Stimulated activated CD8-positive, alpha-beta memory T cell treated with anti-CD3 and anti-CD28 coated beads, Interleukin-7, amount 100 ng/mL, for 24 hours (primary cell): Measurements from ENCODE around the gene SORL1-AS1.

Experiments used
- DNase-seq: peaks from one replicate; pipeline ENCODE4 v3.0.0-alpha.2; 2020; ENCODE audit warnings: low read depth

Gene SORL1-AS1

DNA sequence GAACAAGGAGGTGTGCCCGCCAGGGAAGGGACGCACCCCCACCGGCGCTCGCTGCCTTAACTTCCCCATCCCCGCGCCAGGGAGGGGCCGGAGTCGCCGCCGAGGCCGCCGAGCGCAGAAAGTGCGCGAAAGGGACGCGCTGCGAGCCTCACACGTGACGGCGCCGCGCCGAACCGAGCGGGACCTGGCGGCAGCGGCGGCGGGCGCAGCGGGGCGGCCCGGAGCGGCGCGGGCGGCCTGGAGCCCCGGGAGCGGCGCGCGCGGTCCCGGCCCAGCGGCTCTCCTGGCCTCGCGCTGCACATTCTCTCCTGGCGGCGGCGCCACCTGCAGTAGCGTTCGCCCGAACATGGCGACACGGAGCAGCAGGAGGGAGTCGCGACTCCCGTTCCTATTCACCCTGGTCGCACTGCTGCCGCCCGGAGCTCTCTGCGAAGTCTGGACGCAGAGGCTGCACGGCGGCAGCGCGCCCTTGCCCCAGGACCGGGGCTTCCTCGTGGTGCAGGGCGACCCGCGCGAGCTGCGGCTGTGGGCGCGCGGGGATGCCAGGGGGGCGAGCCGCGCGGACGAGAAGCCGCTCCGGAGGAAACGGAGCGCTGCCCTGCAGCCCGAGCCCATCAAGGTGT lies 670 bp downstream of the SORL1-AS1 start, which contains the start of gene SORL1:
Gene SORL1 (plus strand): TSS at position 329 of the 623 bp plus-strand sequence. CDS start 18 bp downstream, at position 347.
- DNase-seq = no peak

DNA sequence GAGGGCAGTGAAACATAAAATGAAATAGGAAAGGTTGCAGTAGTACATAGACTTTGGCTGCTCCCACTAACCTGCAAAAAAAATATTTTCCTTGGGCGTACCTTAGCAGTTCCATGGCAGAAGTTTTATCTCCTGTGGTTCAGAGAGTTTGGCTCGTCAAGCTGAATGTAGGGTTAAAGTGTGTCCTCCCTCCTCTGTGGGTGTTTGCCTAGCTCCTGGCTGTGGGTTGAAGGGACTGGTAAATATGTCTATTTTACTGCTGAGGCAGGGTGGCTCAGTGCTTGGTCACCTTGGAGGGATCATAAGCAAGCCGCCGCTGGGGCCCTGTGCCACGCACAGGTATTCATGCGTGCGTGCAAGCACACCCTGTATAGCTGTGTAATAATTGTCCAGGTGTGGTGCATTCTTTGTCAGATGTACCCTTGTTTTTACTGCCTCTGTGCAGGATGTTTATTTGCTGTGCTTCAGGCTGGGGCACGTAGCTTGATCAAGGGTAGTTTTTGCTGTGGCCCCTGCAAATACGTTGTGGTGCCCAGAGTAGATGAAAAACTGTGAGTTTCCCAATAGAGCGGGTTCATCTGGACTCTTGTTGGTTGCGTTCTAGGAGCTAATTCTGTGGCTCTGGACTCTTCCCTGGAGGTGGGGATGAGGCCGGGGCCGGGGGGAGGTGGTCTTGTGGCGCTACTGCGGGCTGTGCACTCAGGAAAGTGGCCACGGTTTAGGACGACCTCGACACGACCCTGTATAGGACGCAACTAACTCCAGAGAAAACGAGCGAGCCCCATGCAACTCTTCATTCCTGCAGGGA lies 1.4 kb downstream of the SORL1-AS1 start:
- DNase-seq = no peak

GRCh38 chr11:121450401-121450800 lies 2.4 kb downstream of the SORL1-AS1 start:
- no peak for DNase-seq

DNA sequence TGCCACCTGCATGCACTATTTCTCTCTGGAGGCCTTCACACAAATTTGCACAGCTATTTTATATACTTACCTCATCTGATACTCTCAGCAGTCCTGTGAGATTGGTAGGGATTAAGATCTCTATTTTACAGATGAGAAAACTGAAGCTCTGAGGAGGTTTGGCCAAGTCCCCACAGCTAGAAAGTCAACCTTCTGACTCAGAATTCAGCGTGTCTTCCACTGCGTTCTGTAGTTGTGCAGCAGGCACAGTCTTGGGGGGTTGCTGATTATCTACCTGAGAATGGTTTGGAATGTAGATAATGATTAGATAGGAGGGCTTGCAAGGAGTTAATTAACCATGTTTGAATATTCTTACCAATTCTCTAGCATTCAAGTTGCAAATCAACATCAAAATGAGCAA lies 3.1 kb downstream of the SORL1-AS1 start:
- DNase-seq = no peak

GRCh38 chr11:121449123-121449522 lies 3.6 kb downstream of the SORL1-AS1 start:
- no peak for DNase-seq

DNA sequence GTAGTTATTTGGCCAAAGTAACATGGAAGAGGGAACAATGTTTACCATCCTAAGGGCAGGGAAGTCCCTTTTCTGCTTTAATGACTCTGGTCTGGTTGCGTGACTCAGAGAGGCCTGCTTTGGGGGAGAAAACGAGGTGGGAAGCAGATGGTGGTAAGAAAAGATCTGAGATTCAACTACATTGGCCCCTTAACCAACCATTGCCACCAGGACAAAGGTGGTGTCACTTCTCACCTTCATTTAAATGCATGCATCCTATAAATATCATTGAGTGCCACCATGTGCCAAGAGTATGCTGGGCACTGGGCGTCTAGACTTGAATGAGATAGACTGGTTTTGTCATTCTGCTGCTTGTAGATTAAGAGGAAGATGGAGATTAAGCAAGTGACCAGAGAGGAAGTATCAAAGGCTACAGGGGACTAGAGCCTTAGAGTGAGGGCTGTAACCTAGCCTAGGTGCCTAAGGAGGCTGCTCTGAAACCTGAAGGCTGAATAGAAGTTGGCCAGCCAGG lies 4.3 kb downstream of the SORL1-AS1 start:
- DNase-seq = no peak

- no peak for DNase-seq
Measured at GRCh38 chr11:121448011-121448410, 4.8 kb downstream of the SORL1-AS1 start.

GRCh38 chr11:121446752-121447156 lies 6.0 kb downstream of the SORL1-AS1 start:
- no peak for DNase-seq

- no peak for DNase-seq
Measured at GRCh38 chr11:121445071-121445768, 7.5 kb downstream of the SORL1-AS1 start.

GRCh38 chr11:121444526-121444925 lies 8.2 kb downstream of the SORL1-AS1 start:
- DNase-seq = no peak

DNA sequence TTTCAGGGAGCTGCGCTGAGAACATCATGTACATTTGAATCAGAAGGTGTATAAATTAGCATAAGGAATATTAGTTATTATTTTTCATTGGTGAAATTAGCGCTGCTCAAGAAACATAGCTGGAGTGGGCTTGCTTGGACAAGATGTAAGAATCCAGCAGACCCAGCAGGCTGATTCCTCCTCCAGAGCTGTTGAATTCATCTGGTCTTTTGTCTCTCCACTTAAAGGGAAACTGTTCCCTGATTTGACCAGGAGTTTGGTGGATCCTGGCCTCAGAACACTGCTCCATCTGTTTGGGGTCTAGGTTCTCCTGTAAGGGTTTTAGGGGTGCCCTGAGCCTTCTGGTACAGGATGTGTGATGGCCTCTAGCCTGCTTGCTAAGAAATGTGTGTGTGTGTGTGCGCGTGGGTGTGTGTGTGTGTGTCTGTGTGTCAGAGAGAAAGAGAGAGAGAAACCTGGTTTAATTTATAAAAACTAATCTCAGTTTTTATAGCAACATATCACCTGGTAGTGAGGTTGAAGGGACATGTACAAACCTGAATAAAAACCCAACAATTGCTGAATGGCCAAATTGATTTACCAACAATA lies 9.0 kb downstream of the SORL1-AS1 start:
- no peak for DNase-seq

GRCh38 chr11:121441521-121441920 lies 11.2 kb downstream of the SORL1-AS1 start:
- no peak for DNase-seq

DNA sequence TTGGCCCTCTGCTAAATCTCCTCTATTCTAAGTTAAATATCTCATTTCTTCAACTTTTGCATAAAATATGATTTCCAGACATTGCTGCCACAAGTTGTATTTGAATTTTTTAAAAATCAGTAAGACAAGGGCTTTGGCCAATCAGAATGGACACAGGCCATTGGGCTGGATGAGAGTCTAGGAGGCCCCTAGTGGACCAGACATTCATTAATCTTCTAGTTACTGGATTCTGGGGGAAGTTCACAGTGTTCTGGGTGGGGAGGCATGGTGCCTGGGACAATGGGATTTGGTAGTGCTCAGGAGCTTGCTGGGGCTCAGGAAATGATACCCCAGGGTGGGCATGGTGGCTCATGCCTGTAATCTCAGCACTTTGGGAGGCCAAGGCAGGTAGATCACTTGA lies 13.0 kb downstream of the SORL1-AS1 start:
- no peak for DNase-seq

DNA sequence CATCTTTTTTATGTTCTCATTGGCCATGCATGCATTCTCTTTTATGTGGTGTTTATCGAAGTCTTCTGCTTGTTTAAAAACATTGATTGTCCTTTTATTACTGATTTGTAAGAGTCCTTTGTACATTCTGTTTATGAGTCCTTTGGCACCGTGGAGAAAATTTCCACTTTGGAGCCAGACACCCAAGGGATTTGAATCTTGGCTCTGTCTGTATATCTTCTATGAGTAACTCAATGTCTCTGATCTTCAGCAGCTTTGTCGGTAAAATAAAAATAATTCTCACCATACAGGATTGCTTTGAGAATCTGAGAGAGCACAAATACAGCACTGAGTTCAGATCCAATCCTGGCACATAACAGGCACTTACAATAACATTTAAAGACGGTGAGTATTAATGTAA lies 13.4 kb downstream of the SORL1-AS1 start:
- DNase-seq = no peak

GRCh38 chr11:121437686-121438078 lies 15.1 kb downstream of the SORL1-AS1 start:
- DNase-seq = no peak

GRCh38 chr11:121437018-121437685 lies 15.6 kb downstream of the SORL1-AS1 start:
- no peak for DNase-seq

- DNase-seq = no peak
Measured at GRCh38 chr11:121435551-121436511, 16.9 kb downstream of the SORL1-AS1 start.

- DNase-seq = no peak
Measured at GRCh38 chr11:121435132-121435531, 17.6 kb downstream of the SORL1-AS1 start.

DNA sequence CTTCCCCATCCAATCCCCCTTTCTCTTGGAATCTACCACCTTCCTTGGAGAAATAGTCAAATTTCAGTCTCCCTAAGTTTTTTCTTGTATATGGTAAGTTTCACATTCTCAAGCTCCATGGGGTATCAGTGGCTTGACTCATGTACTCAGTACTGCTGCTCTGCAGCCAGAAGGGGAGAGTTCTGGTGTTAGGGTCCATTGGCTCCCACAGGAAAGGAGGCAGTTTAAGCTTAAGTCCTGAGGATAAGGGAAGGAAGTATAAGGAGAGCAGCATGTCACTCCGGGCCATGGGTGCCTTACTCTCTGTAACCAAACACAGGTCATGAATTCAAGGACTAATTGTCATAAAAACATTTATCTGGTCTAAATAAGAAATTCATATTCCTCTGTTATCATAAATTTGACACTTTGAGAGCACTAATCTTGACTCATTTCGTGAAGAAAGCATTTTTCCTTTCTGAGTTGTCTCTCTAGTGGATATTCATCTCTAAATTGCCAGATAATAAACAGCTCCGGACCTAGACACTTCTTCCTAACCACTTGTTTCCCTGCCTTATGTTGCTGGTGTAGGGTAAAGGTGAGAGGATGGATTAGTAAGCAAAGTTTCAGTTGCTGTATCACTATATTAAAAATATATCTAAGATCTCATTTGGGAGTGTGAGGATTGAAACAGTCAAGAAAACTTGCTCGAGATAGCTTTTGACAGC lies 20.8 kb downstream of the SORL1-AS1 start:
- no peak for DNase-seq

DNA sequence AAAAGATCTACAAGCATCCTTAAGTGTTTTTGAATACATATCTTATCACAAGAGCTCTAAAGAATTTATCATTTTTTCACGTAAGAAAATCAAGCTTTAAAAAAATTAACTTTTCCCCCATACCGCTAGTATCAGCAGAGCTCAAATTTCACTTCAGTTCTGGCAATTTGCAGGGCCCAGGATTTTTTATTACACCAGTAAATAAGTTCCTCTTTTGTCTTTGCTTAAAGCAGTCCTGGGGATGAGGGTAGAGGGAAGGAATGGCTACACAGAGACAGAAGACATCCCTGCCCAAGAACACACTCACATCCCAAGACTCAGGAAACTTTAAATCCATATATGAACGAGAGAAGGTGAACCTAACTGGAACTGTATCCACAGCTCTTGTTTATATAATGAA lies 23.2 kb downstream of the SORL1-AS1 start:
- no peak for DNase-seq
